ENCODE data around the gene ELP2. TPM values are rescaled to one million over a fixed set of nuclear protein-coding genes. Genes with fewer than 3 reads are reported as not detected.

The ELP2 gene
- total RNA-seq, 1 donor from 2014 or later: 72.9 TPM

DNA sequence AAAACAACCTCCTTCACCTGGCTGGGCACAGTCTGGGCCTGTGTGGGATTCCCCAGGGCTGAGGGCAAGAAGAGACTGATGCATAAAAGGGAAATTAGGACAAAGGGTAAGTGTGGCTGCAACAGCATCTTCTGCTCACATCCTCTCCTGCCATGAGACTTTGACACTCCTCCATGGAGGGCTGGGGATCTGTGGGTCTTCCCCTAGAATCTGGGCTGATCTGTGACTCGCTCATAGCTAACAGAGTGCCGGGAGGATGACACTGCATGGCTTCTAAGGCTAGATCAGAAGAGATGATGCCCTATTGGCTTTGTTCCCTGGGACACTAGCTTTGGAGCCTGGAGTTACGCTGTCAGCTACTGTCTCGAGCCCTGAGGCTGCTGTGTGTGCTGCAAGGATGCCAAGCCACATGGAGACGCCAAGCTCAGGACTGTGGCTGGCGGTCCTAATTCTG, 81.9 kb downstream of the ELP2 start:
- TF ChIP-seq, protein P1, sequence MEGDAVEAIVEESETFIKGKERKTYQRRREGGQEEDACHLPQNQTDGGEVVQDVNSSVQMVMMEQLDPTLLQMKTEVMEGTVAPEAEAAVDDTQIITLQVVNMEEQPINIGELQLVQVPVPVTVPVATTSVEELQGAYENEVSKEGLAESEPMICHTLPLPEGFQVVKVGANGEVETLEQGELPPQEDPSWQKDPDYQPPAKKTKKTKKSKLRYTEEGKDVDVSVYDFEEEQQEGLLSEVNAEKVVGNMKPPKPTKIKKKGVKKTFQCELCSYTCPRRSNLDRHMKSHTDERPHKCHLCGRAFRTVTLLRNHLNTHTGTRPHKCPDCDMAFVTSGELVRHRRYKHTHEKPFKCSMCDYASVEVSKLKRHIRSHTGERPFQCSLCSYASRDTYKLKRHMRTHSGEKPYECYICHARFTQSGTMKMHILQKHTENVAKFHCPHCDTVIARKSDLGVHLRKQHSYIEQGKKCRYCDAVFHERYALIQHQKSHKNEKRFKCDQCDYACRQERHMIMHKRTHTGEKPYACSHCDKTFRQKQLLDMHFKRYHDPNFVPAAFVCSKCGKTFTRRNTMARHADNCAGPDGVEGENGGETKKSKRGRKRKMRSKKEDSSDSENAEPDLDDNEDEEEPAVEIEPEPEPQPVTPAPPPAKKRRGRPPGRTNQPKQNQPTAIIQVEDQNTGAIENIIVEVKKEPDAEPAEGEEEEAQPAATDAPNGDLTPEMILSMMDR (IDR thresholded peaks at IDR 0.05; ENCODE audit: insufficient read depth, low read length, severe bottlenecking): no peak
- H3K36me3 ChIP-seq (ENCODE audit: control insufficient read depth, insufficient read depth, low read length): peaks cover 25% of the 10 kb centered on the region
- FAIRE-seq (no peak), DNase-seq (ENCODE audit: low read depth) (no peak)
- H3K27me3 ChIP-seq (ENCODE audit: control insufficient read depth, insufficient read depth, low read length): no peaks in the 10 kb centered on the region
- no peak overlapping the region for H3K4me3 ChIP-seq (ENCODE audit: low read depth, low read length)

DNA sequence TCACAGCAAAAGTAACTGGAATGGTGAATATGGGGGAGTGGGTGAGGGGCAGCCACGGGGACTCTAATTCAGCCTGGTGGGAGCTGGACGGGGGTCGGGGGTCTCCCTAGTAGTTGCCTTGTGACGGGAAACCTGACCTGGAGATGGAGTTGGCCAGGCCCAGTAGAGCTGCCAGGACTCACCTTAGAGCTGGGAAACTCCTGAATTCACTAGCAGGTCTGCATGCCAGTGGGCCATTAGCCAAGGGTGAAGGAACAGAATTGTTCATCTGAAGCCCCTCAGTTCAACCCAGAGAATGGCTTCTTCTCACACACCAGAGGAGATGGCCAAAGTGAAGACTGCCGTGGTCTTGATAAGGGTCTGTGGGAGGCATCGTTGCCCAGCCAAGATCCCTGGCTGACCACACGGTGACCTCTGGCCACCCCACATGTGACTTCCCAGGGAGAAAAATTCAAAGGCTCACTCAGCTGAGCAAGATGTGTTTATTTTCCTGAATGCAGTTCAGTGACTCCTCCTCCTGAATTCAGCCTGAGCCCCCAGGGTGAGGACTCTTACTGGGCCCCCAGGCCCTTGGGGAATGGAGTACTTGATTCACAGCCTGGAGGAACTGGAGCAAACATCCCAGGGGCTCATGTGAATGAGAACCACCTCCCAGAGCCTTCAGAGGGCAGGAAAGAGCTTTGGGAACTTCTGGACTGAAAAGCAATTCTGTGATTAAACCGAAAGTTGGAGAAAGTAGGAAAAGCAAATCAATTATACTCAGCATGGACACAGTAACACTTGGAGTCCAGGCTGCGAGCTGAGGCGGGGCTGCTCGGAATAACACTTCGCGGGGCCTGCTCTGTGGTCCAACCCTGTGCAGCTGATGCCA, 82.8 kb downstream of the ELP2 start:
- H3K27me3 ChIP-seq (ENCODE audit: control insufficient read depth, insufficient read depth, low read length): no peaks in the 10 kb centered on the region
- H3K36me3 ChIP-seq (ENCODE audit: control insufficient read depth, insufficient read depth, low read length): peaks cover 23% of the 10 kb centered on the region
- DNase-seq (ENCODE audit: low read depth): no peak
- FAIRE-seq: peak; percentile 40
- TF ChIP-seq, protein P1 (IDR thresholded peaks at IDR 0.05; ENCODE audit: insufficient read depth, low read length, severe bottlenecking): no peak
- no peak overlapping the region for H3K4me3 ChIP-seq (ENCODE audit: low read depth, low read length)

DNA sequence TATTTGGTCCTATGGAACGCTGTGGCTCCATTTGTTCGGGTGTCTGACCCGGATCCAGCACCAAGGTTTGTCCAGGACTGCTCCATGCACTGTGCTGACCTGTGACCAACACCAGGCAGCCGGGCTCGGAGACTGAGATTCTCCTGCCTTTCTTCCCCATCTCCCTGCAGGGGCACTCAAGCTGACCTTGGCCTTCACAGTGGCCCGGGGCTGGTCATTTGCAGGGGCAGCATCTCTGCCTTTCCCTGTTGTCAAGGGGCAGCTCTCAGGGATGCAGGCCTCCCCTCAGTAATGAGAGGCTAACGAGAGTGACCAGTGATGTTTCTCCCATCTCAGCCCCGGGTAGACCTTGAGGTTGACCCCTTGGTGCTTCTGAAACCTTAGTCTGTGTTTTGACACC, 85.1 kb downstream of the ELP2 start:
- DNase-seq (ENCODE audit: low read depth) (no peak), FAIRE-seq (no peak)
- TF ChIP-seq, protein P1 (IDR thresholded peaks at IDR 0.05; ENCODE audit: insufficient read depth, low read length, severe bottlenecking): no peak
- no peaks in the 10 kb centered on the region for H3K27me3 ChIP-seq (ENCODE audit: control insufficient read depth, insufficient read depth, low read length)
- H3K4me3 ChIP-seq (ENCODE audit: low read depth, low read length): no peak overlapping the region
- peaks cover 25% of the 10 kb centered on the region for H3K36me3 ChIP-seq (ENCODE audit: control insufficient read depth, insufficient read depth, low read length)

DNA sequence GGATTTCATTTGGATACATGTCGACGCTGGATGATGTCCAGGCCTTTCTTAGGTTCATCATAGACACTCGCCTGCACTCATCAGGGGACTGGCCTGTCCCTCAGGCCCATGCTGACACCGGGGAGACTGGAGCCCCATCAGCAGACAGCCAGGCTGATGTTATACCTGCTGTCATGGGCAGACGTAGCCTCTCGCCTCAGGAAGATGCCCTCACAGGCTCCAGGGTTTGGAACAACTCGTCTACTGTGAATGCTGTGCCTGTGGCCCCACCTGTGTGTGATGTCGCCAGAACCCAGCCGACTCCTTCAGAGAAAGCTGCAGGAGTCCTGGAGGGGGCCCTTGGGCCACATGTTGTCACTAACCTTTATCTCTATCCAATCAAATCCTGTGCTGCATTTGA, 85.9 kb downstream of the ELP2 start:
- DNase-seq (ENCODE audit: low read depth) (no peak), FAIRE-seq (no peak)
- TF ChIP-seq, protein P1 (IDR thresholded peaks at IDR 0.05; ENCODE audit: insufficient read depth, low read length, severe bottlenecking): no peak
- H3K27me3 ChIP-seq (ENCODE audit: control insufficient read depth, insufficient read depth, low read length): no peaks in the 10 kb centered on the region
- H3K4me3 ChIP-seq (ENCODE audit: low read depth, low read length): no peak overlapping the region
- H3K36me3 ChIP-seq (ENCODE audit: control insufficient read depth, insufficient read depth, low read length): peaks cover 24% of the 10 kb centered on the region

DNA sequence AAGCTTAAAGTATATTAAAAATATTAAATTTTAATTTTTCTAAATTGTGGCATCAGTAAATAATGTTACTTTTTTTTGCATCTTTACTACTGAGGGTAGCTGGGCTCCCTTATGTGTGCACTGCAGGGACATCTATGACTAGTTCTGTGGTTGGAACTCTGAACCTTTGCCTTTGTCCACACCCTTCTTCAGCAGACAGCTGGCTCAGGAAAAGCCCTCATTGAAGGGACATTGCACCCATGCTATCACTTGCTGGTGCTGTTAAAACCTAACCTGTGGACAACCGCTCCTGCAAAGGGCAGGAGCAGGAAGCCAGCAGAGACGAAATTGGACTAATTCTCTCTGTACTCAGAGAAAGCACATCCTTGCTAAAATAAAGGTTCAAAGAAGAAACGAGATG, 87.6 kb downstream of the ELP2 start:
- TF ChIP-seq, protein P1 (IDR thresholded peaks at IDR 0.05; ENCODE audit: insufficient read depth, low read length, severe bottlenecking): no peak
- FAIRE-seq (peak; percentile 50), DNase-seq (ENCODE audit: low read depth) (no peak)
- Histone ChIP-seq H3K27me3 (ENCODE audit: control insufficient read depth, insufficient read depth, low read length) (no peaks in the 10 kb centered on the region), H3K36me3 (ENCODE audit: control insufficient read depth, insufficient read depth, low read length) (peaks cover 13% of the 10 kb centered on the region), H3K4me3 (ENCODE audit: low read depth, low read length) (no peak overlapping the region)

Measured in bronchial epithelial cell (primary cell).